ENCODE measurements around the gene NTN3.

The NTN3 gene

GRCh38 chr16:2466667-2467527, 4.2 kb upstream of the NTN3 start:
- DNase-seq: peak; percentile 48

GRCh38 chr16:2467528-2468232, 3.4 kb upstream of the NTN3 start:
- peak; percentile 98 for DNase-seq

- DNase-seq: peak; percentile 99
Observed at GRCh38 chr16:2468233-2468724, 2.8 kb upstream of the NTN3 start.

GRCh38 chr16:2468725-2469398, 2.2 kb upstream of the NTN3 start:
- DNase-seq: peak; percentile 99

- DNase-seq: peak; percentile 71
Observed at GRCh38 chr16:2469399-2470233, 1.5 kb upstream of the NTN3 start.

GRCh38 chr16:2470234-2470601, 879 bp upstream of the NTN3 start:
- no peak for DNase-seq

- DNase-seq: peak; percentile 90
Observed at GRCh38 chr16:2470603-2471015, 488 bp upstream of the NTN3 start.

GRCh38 chr16:2471653-2472487, 773 bp downstream of the NTN3 start:
- DNase-seq: peak; percentile 83

- no peak for DNase-seq
Observed at GRCh38 chr16:2472488-2472864, 1.4 kb downstream of the NTN3 start.

GRCh38 chr16:2472885-2473445, 1.9 kb downstream of the NTN3 start:
- no peak for DNase-seq

- DNase-seq: peak; percentile 83
Observed at GRCh38 chr16:2473446-2473926, 2.4 kb downstream of the NTN3 start.

- peak; percentile 83 for DNase-seq
Observed at GRCh38 chr16:2473999-2474876, 3.1 kb downstream of the NTN3 start.

- peak; percentile 94 for DNase-seq
Observed at GRCh38 chr16:2474877-2475412, 3.8 kb downstream of the NTN3 start, which contains the start of gene TBC1D24. TBC1D24 (plus strand) TSS chr16:2475127; CDS start chr16:2496149, 21,022 bp downstream.

GRCh38 chr16:2475413-2476344, 4.6 kb downstream of the NTN3 start:
- peak; percentile 71 for DNase-seq

GRCh38 chr16:2476345-2476720, 5.2 kb downstream of the NTN3 start:
- no peak for DNase-seq

- no peak for DNase-seq
Observed at GRCh38 chr16:2476741-2477140, 5.6 kb downstream of the NTN3 start.

- DNase-seq: no peak
Observed at GRCh38 chr16:2477327-2477726, 6.2 kb downstream of the NTN3 start.

- DNase-seq: peak; percentile 85
Observed at GRCh38 chr16:2478279-2478678, 7.2 kb downstream of the NTN3 start.

All from NCI-H69 (cell line).